GM03348 (cell line): Measurements from ENCODE around the gene AGBL4.
"Not testable (repeated sequence)": the region's sequence is repeated elsewhere in the genome, so short reads cannot be mapped to it uniquely, and the experiment has no call there.

ENCODE experiments used
- DNase-seq: peaks from one replicate; pipeline ENCODE4 v3.0.0; 2012; ENCODE audit warnings: low spot score

Gene AGBL4

GRCh38 chr1:49306507-49307070 is 717.2 kb downstream of the AGBL4 start:
- no peak for DNase-seq

DNA sequence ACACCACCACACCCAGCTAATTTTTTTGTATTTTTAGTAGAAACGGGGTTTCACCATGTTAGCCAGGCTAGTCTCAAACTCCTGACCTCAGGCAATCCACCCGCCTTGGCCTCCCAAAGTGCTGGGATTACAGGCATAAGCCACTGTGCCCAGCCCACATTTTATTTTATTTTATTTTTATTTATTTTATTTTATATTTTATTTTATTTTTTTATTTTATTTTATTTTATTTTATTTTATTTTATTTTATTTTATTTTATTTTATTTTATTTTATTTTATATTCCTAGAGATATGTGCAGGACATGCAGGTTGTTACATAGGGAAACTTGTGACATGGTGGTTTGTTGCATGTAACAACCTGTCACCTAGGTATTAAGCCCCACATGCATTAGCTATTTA is 721.4 kb downstream of the AGBL4 start:
- not testable (repeated sequence) for DNase-seq

GRCh38 chr1:49298304-49298703 is 725.5 kb downstream of the AGBL4 start:
- DNase-seq, result no peak

DNA sequence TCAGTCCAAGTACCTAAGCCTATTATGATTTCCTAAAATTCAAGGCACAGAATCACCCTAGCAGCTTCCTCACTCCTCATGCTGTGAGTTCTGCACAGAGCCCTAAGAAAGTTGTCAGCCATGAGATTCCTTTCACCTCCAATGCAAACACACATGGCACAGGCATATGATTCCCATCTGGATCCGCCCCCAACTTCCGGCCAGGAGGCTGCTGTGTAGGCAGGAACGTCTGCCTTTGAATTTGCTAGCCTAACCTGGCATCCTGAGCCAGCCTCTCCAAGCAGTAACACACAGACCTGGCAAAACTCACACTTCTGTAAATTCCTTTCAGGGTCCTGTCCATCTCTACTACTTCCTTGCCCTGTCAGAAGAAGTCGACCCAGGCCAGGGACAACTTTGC is 726.0 kb downstream of the AGBL4 start:
- no peak for DNase-seq

DNA sequence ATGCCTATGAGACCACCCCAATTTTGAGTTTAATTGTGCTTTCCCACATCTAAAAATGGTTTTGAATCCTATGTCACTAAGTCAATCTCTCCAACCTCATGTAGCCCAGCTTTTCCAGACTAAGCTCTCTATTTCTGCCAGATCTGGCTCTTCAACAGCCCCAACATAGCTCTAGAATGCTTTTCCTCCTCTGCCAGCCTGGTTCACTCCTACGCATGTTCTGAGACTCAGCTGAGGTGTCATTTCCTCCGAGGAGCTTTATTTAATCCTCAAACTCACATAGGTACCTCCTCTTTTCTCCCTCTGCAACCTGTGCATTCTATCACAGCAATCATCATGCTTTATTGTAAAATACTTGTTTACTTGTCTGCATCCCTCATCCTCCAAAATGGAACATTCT is 729.2 kb downstream of the AGBL4 start:
- no peak for DNase-seq

- DNase-seq, result no peak
Measured at GRCh38 chr1:49293016-49293415, 730.7 kb downstream of the AGBL4 start.

DNA sequence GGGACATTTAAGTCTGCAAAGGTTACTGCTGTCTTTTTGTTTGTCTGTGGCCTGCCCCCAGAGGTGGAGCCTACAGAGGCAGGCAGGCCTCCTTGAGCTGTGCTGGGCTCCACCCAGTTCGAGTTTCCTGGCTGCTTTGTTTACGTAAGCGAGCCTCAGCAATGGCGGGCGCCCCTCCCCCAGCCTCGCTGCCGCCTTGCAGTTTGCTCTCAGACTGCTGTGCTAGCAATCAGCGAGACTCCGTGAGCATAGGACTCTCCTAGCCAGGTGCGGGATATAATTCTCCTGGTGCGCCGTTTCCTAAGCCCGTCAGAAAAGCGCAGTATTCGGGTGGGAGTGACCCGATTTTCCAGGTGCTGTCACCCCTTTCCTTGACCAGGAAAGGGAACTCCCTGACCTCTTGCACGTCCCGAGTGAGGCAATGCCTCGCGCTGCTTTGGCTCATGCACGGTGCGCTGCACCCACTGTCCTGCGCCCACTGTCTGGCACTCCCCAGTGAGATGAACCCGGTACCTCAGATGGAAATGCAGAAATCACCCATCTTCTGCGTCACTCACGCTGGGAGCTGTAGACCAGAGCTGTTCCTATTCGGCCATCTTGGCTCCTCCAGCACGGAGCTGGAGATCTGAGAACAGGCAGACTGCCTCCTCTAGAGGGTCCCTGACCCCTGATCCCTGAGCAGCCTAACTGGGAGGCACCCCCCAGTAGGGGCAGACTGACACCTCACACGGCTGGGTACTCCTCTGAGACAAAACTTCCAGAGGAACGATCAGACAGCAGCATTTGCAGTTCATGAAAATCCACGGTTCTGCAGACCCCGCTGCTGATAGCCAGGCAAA is 766.3 kb downstream of the AGBL4 start:
- not testable (repeated sequence) for DNase-seq

DNA sequence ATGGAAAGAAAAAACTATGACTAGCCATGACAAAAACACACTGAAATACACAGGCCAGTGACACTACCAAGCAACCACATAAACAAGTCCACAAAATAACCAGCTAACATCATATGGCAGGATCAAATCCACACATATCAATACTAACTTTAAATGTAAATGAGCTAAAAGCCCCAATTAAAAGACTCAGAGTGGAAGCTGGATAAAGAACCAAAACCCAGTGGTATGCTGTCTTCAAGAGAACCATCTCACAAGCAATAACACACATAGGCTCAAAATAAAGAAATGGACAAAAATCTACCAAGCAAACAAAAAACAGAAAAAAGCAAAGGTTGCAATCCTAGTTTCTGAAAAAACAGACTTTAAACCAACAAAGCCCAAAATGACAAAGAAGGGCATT is 770.8 kb downstream of the AGBL4 start:
- DNase-seq, result no peak

DNA sequence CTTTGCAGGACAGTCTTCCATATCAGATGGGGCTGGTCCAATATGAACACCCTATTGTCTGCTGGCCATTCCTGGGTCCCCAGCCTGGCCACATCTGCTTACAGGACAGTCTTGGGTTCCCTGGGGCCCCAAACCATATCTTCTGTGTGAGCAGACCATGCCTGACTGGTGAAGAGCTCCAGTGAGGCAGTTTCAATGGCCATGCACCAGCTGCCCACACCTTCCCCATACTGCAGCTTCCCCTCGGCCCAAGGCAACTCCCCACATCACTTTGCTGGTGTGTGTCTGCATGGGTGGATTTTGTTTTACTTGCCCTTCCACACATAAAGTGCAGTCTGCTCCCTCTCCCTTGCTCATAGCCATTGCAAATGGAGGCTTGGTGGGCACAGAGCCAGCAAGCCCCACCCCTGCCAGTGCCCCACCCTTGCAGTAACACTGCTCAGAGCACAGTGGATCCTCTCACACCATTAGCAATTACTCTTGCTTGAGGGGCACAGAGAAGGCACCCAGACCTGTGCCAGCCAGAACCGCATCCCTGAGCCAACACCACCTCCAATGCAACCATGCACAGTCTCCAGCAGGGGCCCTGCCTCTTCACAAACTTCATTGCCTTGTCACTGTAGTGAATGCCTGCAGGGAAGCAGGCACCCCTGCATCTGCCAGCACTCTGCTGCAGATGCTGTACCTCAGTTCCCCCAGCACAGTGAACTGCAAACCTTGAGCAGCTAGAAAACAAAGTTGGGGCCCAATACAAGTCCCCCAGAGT is 772.6 kb downstream of the AGBL4 start:
- no peak for DNase-seq

- no peak for DNase-seq
Measured at GRCh38 chr1:49240709-49241221, 783.0 kb downstream of the AGBL4 start.

- DNase-seq, result no peak
Measured at GRCh38 chr1:49234988-49235387, 788.8 kb downstream of the AGBL4 start.

- no peak for DNase-seq
Measured at GRCh38 chr1:49229555-49229954, 794.2 kb downstream of the AGBL4 start.

DNA sequence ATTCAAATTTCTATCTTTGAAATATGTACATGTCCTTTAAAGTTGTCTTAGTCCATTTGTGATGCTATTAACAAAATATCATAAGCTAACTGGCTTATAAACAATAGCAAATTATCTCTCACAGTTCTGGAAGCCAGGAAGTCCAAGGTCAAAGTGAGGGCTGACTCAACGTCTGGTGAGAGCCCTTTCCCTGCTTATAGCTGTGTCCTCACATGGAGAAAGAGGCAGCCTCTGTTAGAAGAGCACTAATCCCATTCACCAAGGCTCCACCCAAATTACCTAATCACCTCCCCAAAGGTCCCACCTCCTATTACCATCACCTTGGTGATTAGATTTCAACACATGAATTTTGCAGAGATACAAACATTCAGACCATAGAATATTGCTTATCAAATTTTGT is 797.0 kb downstream of the AGBL4 start:
- DNase-seq, result no peak

DNA sequence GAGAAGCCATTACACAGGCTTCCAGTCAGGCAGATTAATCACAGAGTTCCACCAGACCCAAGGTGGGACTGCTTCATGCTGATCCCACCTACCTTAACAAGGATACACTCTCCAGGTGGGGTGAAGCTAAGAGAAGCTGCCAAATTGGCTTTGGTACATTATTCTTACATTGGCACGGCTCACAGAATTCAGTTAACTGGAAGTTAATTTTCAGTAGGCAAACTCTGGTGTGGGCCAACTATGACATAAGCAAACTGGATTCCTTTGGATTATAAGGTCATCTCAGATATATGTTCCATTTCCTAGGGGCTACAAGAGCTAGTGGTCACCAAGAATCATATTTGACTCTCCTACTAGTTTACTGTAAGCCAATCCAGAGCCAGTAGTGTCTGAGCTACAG is 798.3 kb downstream of the AGBL4 start:
- no peak for DNase-seq

- DNase-seq, result no peak
Measured at GRCh38 chr1:49213301-49213700, 810.5 kb downstream of the AGBL4 start.

DNA sequence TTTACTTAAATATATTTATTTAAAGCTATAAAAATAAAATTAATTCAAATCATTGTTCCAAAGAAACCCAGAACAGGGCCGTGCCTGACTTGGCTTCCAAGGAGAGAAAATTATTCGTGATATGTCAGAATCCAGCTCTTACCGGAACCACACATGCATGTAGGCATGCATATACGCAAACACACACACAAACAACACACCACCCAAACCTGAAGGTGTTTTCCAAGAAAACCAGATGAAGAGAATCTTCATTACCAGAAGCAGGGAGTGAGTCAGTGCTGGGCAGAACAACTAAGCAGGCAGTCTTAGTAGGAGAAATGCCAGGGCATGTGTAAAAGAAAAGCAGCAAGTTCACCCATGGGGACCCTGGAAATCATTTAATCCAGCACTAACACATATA is 815.0 kb downstream of the AGBL4 start:
- DNase-seq, result no peak

DNA sequence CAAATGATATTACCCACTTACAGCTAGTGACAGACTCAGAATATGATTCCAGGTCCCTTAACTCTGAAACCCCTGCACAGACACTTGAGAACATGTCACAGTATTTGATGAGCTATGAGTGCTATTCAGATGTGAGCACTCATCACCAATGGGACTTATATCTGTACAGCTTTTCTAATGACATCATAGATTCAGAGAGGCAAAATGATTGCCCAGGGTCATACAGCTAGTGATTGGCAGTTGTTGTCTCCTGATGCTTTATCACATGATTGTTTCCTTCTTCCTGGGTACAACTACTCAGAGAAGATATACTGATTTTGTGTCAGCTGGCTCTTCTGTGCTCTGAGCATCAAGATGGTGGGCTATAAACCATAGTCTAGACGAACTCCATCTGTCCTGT is 819.0 kb downstream of the AGBL4 start:
- no peak for DNase-seq

- DNase-seq, result no peak
Measured at GRCh38 chr1:49200738-49201137, 823.0 kb downstream of the AGBL4 start.

DNA sequence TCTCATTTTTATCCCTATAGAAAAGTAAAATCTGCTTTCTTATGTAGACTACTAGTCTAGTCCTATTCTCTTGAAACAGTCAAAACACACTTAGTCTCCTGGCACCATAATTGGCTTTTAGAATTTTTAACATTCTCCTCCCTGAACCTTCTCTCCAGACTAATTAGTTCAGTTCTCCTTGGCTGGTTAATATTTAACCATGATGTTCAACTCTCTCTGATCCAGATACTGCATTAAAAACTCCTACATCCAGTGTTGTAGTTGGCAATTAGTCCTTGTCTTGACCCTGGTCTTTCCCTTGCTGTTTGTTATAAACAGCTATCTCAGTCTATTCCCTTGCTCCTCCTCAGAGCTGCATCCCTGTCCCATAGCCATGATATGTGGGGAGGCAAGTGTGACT is 824.2 kb downstream of the AGBL4 start:
- DNase-seq, result no peak

GRCh38 chr1:49197081-49197480 is 826.7 kb downstream of the AGBL4 start:
- DNase-seq, result no peak

- no peak for DNase-seq
Measured at GRCh38 chr1:49190138-49190537, 833.6 kb downstream of the AGBL4 start.

GRCh38 chr1:49187056-49187455 is 836.7 kb downstream of the AGBL4 start:
- no peak for DNase-seq

GRCh38 chr1:49185450-49185980 is 838.2 kb downstream of the AGBL4 start:
- no peak for DNase-seq
